Thyroid gland (tissue), 4 donors: ENCODE data around the gene SH3BGRL3. TPM values are rescaled to one million over a fixed set of nuclear protein-coding genes. Genes with fewer than 3 reads are reported as not detected.

Experiments used
- DNase-seq, 2 donors: peaks; one replicate each; pipeline ENCODE4 v3.0.0-alpha.2; 2019
- H3K27ac ChIP-seq, 3 donors: fragments of 200-600 bp; sonication (generic); 1 replicate in 2 of 3; 2 replicates in 1 of 3; pipeline ENCODE4 v1.5.1; 2016 to 2019; ENCODE audit warnings: mild to moderate bottlenecking in 1 of 3, moderate library complexity in 1 of 3
- H3K27me3 ChIP-seq: fragments of 200-600 bp; sonication (generic); one replicate; pipeline ENCODE4 v1.5.1; 2019
- H3K36me3 ChIP-seq, 2 donors: fragments of 200-600 bp; sonication (generic); one replicate each; pipeline ENCODE4 v1.5.1; 2016 to 2019
- H3K4me1 ChIP-seq, 2 donors: fragments of 200-600 bp; sonication (generic); one replicate each; pipeline ENCODE4 v1.5.1; 2017 to 2019
- H3K4me3 ChIP-seq, 3 donors: fragments of 200-600 bp; sonication (generic); replicated peaks in 1 of 3; 1 replicate in 2 of 3; 2 replicates in 1 of 3; pipeline ENCODE4 v1.5.1; 2016; ENCODE audit warnings: mild to moderate bottlenecking in 1 of 3
- H3K9me3 ChIP-seq: fragments of 200-600 bp; sonication (generic); one replicate; pipeline ENCODE4 v1.5.1; 2017
- POLR2A ChIP-seq, 2 donors: fragments of 450-650 bp; IDR thresholded peaks; one replicate each; pipeline ENCODE4 v1.6.1; 2017; ENCODE audit warnings: antibody characterized with exemption in 2 of 2, mild to moderate bottlenecking in 2 of 2, moderate library complexity in 1 of 2
- WGBS, 2 donors: methylation state at CpG; one replicate each; pipeline ENCODE4 v1.1.5; 2017; 5-methylcytosine and 5-hydroxymethylcytosine counted together
- intact Hi-C: fragments of 100-400 bp; cut with DNase I; formaldehyde crosslinking; loops from one replicate; pipeline ENCODE4 v1.15.1; 2023
- total RNA-seq, 4 donors: library from RNA; depleted of rRNA; stranded (reverse); fragments of >200 nt; gene quantifications; one replicate each; pipeline ENCODE4 v1.2.3, GENCODE V29; 2016
- TF ChIP-seq, protein P1 (sequence below), 6 experiments: fragments of 200-600 bp in 3 of 6; fragments of 450-650 bp in 3 of 6; sonication (generic) in 3 of 6; IDR thresholded peaks; one replicate each; pipeline ENCODE4 v1.5.1; 2016 to 2019; ENCODE audit warnings: antibody characterized with exemption in 6 of 6, mild to moderate bottlenecking in 2 of 6, inconsistent platforms in 1 of 6, moderate library complexity in 1 of 6

SH3BGRL3 gene
- total RNA-seq, 4 donors from 2014 or later: 18.8 to 58.2 (median 37.4) TPM

DNA sequence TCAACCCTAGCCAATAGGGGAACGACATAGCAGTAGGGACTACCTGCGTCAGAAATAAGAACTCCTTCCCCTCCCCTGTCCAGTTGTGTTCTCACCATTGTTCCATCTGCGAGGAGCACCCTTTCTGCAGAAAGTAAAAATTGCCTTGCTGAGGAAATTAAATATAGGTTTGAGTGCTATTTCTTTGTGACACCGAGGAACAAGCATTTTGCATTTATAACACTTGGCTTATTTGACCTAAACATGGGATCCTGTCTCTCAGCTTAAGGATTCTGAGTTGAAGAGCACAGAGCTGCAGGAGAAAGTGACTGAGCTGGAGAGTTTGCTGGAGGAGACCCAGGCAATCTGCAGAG, 10.7 kb upstream of the SH3BGRL3 start:
- Histone ChIP-seq H3K27me3 (no peaks in the 10 kb centered on the region), H3K4me3 (no peak overlapping the region), H3K27ac (no peak overlapping the region), H3K36me3 (peaks cover 12 to 22% of the 10 kb centered on the region in 2 donors), H3K9me3 (no peaks in the 10 kb centered on the region), H3K4me1 (no peaks in the 10 kb centered on the region)
- TF ChIP-seq, protein P1, sequence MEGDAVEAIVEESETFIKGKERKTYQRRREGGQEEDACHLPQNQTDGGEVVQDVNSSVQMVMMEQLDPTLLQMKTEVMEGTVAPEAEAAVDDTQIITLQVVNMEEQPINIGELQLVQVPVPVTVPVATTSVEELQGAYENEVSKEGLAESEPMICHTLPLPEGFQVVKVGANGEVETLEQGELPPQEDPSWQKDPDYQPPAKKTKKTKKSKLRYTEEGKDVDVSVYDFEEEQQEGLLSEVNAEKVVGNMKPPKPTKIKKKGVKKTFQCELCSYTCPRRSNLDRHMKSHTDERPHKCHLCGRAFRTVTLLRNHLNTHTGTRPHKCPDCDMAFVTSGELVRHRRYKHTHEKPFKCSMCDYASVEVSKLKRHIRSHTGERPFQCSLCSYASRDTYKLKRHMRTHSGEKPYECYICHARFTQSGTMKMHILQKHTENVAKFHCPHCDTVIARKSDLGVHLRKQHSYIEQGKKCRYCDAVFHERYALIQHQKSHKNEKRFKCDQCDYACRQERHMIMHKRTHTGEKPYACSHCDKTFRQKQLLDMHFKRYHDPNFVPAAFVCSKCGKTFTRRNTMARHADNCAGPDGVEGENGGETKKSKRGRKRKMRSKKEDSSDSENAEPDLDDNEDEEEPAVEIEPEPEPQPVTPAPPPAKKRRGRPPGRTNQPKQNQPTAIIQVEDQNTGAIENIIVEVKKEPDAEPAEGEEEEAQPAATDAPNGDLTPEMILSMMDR (IDR thresholded peaks at IDR 0.05): no peak
- TF ChIP-seq POLR2A (IDR thresholded peaks at IDR 0.05): no peak
- WGBS, 2 donors: 97 to 100% methylated on average over 4 of the region's 4 CpGs
- intact Hi-C loops: no loop called here
- DNase-seq: no peak

DNA sequence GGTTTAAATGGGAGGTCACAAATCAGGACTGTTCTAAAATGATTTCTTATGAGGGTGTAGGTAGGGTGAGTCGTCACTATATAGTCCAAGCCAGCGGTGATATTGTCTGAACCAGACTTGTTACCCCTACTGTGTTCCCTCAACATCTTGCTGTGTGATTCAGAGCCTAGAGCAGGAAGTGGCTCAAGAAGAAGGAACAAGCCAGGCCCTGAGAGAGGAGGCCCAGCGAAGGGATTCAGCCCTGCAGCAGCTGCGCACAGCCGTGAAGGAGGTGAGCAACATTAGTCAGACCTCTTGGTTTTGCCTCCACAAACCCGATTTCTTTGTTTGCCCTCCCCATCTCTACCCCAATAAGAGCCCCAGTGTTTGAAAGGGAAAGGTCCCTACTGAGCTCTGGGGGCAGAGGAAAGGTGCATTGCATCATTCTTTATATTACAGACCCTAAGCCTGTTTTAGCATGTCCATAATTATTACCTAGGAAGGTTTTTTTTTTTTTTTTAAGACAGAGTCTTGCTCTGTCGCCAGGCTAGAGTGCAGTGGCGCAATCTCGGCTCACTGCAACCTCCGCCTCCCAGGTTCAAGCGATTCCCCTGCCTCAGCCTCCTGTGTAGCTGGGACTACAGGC, 5.0 kb upstream of the SH3BGRL3 start:
- no peak for TF ChIP-seq POLR2A (IDR thresholded peaks at IDR 0.05)
- TF ChIP-seq, protein P1 (IDR thresholded peaks at IDR 0.05): no peak
- WGBS, 2 donors: 94% methylated on average over 11 of the region's 11 CpGs
- no peak for DNase-seq
- H3K9me3 ChIP-seq: no peaks in the 10 kb centered on the region
- peaks cover 12 to 14% of the 10 kb centered on the region in 2 donors for H3K36me3 ChIP-seq
- H3K4me1 ChIP-seq: peaks cover 16 to 44% of the 10 kb centered on the region in 2 donors
- peak overlapping the region in 1 of 3 donors; percentile 58 for H3K27ac ChIP-seq
- no peaks in the 10 kb centered on the region for H3K27me3 ChIP-seq
- intact Hi-C loops: loop anchor here (5.0 kb wide), 1 partner anchor 47 kb away; no protein-coding TSS in a partner anchor
- no peak overlapping the region for H3K4me3 ChIP-seq

DNA sequence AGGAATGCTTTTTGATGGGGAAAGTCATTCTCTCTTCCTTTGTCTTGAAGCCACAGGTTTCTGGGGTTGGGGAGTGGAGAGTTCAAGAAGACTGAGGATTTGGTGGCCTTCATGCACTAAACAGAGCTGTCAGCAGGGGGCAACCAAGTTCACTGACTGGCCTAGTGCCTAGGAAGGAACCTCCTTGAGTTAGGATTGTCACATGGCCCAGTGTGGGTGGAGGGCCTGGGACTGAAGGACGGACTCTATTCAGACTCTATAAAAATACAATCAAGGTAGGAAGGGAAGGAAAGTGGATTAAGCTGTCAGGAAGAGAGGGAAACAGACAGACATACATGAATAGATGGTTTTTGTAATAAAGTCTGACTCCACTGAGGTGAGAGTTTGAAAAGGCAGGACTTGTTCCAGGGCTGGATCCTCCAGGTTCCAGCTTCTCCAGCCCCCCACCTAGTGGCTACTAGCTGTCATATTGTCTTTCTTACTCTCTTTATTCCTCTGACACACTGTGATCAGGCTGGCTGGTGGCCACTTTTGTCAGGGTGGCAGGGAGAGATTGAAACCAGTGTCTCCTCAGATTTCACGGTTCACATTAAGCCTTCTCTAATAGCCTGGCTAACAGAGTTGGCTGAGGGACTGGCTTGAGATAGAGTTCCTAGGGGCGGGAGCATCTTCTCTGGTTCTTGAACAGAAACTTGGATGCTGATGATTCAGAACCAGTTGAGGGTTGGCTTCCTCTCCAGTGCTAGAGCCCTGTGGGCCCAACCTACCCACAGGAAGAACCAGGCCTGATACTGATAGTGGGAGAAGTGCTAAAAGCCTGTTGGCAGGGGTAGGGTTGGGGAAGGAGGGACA, 4.1 kb upstream of the SH3BGRL3 start:
- Histone ChIP-seq H3K27ac (peak overlapping the region; percentile 58 to 71 (median 59)), H3K4me1 (peaks cover 22 to 50% of the 10 kb centered on the region in 2 donors), H3K4me3 (no peak overlapping the region), H3K9me3 (no peaks in the 10 kb centered on the region), H3K36me3 (peaks cover 10 to 12% of the 10 kb centered on the region in 2 donors), H3K27me3 (no peaks in the 10 kb centered on the region)
- DNase-seq: peak; percentile 85 to 86
- intact Hi-C loops: loop anchor here (5.0 kb wide), 1 partner anchor 46 kb away; no protein-coding TSS in a partner anchor
- 42 to 47% methylated on average over 3 of the region's 3 CpGs for WGBS, 2 donors
- TF ChIP-seq, protein P1 (IDR thresholded peaks at IDR 0.05): peak; percentile 47 to 90 (median 77)
- TF ChIP-seq POLR2A (IDR thresholded peaks at IDR 0.05): no peak

DNA sequence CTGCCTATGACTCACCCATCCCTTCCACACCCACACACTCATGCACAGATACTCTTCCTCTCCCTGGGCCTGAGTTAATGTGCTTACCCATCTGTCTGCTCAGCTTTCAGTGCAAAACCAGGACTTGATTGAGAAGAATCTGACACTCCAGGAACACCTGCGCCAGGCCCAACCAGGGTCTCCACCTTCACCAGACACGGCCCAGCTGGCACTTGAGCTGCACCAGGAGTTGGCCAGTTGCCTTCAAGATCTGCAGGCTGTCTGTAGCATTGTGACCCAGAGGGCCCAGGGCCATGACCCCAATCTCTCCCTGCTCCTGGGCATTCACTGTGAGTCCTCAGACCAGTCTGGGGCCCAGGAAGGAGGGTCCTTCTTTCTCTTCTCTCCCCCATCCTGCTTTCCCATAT, 3.5 kb upstream of the SH3BGRL3 start:
- no peak for DNase-seq
- peaks cover 7 to 12% of the 10 kb centered on the region in 2 donors for H3K36me3 ChIP-seq
- H3K27ac ChIP-seq: peak overlapping the region in 2 of 3 donors; percentile 58 to 71
- no peak overlapping the region for H3K4me3 ChIP-seq
- TF ChIP-seq POLR2A (IDR thresholded peaks at IDR 0.05): no peak
- TF ChIP-seq, protein P1 (IDR thresholded peaks at IDR 0.05): no peak
- H3K27me3 ChIP-seq: no peaks in the 10 kb centered on the region
- WGBS, 2 donors: 56 to 86% methylated on average over 2 of the region's 2 CpGs
- peaks cover 23 to 56% of the 10 kb centered on the region in 2 donors for H3K4me1 ChIP-seq
- intact Hi-C loops: loop anchor here (5.0 kb wide), 1 partner anchor 46 kb away; no protein-coding TSS in a partner anchor
- H3K9me3 ChIP-seq: no peaks in the 10 kb centered on the region
